GM18505 (cell line): Measurements from ENCODE around the gene DBNDD2.

Experiments
- ATAC-seq: cut with Tn5 transposase; IDR thresholded peaks from one replicate; pipeline ENCODE4 v1.9.1; 2021; ENCODE audit not compliant: unreplicated experiment
- POLR2A ChIP-seq: IDR thresholded peaks from 4 replicates; pipeline ENCODE4 v1.6.1; 2011; ENCODE audit warnings: borderline replicate concordance; ENCODE audit not compliant: insufficient read depth, insufficient read length; ENCODE audit errors: extremely low read depth

Gene DBNDD2

DNA sequence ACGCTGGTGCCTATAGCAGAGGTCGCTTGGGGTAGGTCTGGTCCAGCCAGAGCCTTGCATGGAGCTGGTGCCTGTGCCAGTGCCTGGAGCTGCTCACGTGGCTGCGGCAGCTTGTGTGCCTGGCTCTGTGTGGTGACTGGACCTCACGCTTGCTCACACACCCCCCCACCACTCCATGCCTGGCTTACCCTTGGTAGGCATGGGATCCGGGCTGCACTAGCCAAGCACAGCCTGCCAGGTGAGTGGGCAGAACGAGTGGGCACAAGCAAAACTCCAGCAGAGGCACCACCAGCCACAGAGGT lies 13.0 kb upstream of the DBNDD2 start:
- TF ChIP-seq POLR2A = no peak
- ATAC-seq = no peak

DNA sequence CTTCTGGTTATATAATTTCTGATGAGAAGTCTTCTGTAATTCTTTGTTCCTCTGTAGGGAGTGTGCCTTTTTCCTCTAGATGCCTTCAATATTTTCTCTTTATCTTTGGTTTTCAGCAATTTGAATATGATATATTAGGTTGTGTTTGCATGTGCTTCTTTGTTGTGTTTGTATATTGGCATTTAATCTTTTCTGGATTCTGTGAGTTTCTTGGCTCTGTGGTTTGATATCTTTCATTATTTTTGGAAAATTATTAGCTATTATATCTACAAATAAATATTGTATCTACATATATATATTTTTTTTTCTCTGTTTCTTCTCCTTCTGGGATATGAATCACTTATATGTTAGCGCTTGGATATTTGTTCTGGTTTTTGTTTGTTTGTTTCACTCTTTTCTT lies 9.1 kb upstream of the DBNDD2 start:
- ATAC-seq = no peak
- no peak for TF ChIP-seq POLR2A

DNA sequence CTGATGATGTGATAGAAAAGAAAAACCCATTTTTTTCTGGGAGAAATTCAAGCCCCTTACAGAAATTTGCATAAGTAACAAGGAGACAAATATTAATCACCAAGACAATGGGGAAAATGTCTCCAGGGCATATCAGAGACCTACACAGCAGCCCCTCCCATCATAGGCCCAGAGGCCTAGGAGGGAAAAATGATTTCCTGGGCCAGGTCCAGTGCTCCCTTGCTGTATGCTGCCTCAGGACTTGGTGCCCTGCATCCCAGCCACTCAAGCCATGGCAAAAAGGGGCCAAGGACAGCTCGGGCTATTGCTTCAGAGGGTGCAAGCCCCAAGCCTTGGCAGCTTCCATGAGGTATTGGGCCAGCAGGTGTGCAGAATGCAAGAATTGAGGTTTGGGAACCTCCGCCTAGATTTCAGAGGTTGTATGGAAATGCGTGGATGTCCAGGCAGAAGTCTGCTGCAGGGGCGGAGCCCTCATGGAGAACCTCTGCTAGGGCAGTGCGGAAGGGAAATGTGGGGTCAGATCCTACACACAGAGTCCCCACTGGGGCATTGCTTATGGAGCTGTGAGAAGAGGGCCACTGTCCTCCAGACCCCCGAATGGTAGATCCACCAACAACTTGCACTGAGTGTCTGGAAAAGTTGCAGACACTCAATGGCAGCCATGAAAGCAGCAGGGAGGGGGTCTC lies 7.6 kb upstream of the DBNDD2 start:
- ATAC-seq = no peak
- TF ChIP-seq POLR2A = no peak

DNA sequence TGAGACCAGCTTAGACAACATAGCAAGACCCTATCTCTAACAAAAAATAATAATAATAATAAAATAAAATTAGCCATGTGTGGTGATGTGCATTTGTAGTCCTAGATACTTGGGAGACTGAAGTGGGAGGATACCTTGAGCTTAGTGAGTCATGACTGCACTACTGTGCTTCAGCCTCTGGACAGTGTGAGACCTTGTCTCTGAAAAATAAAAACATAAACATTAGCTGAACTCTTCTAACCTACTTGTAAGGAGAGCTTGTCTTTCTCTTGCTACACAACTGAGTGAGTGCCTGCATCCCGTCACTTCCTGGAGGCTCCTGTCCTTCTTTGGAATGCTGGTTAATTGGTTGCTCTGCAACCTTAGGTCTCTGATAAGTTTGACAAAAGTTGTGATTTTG lies 5.1 kb upstream of the DBNDD2 start:
- no peak for ATAC-seq
- no peak for TF ChIP-seq POLR2A

DNA sequence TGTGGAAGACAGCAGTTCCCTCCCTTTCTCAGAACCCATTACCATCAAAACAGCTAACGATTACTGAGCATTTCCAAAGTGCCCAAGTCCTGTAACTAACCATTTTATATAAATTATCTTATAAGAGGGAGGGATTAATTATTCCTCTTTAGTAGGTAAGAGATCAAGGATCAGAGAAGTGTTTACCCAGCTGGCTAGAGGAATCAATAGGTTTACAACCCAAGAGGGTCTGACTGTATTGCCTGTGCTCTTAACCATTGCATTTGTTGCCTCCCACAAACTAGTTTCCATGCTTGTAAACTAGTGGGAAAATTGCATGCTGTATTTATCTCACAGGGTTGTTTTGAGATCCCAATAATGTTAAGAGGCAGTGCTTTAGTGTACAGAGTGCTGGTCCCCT lies 3.7 kb upstream of the DBNDD2 start:
- ATAC-seq = no peak
- TF ChIP-seq POLR2A = no peak

DNA sequence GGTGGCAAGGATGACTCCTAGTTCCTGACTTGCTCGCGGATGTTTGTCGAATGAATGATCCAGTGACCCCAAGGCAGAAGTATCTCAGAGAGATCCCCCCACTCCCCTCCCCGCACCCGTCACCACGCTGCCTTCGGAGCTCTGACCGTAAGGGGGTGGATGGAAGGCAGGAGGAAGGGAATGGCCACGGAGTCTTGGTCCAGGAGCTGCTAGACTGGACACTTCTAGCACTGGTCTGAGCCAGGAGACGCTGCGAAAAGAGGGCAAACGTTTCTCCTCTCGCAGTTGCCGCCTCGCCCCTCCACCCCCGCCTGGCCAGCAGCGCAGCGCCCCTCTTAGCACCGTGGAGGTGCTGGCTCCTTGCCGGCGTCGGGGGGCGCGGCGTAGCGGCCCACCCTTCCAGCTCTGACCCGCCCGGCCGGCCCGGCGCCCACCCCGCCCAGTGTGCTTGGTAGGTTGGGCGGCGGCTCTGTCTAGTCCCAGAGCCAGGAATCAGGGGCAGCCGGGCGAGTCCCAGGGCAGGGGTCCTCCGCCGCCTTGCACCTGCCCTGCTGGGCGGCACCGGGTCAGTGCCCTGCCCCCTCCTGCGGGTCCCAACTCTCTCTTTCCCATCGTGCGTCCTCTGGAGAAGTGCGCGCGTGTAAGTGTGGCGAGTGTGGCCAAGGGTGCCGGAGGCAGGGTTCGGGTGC lies 2.4 kb upstream of the DBNDD2 start:
- no peak for ATAC-seq
- TF ChIP-seq POLR2A = no peak

DNA sequence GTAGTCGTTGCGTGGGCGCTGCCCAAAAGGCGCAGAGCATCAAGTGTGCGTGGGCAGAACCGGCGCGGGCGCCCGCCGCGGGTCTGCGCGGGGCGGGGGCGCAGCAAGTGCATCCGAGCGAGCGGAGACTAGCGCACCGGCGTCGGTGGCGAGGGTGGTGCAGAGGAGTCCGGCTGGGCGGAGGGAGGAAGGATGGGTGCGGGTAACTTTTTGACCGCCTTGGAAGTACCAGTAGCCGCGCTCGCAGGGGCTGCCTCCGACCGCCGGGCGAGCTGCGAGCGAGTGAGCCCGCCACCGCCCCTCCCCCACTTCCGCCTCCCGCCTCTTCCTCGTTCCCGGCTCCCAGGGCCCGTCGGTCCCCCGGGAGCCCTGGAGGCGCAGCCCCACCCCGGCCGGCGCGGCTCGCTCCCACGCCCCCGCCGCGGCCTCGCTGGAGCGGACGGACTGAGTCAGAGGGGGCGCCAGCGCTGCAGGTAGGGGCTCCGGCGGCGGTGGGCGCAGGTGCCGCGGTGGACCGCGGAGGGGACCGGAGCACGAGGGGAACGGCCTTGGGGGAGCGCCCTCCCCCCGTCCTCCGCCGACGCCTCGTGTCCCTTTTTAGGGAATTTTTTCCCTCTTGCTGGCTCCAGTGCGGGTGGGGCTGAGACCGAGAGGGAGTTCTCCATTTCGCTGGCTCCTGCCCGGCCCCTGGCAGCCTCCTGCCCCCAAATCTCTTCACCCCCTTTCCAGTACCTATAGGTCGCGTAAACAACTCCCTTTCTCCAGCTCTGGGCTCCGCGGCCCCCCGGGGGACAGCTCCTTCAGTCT lies 1.6 kb upstream of the DBNDD2 start:
- no peak for ATAC-seq
- no peak for TF ChIP-seq POLR2A

DNA sequence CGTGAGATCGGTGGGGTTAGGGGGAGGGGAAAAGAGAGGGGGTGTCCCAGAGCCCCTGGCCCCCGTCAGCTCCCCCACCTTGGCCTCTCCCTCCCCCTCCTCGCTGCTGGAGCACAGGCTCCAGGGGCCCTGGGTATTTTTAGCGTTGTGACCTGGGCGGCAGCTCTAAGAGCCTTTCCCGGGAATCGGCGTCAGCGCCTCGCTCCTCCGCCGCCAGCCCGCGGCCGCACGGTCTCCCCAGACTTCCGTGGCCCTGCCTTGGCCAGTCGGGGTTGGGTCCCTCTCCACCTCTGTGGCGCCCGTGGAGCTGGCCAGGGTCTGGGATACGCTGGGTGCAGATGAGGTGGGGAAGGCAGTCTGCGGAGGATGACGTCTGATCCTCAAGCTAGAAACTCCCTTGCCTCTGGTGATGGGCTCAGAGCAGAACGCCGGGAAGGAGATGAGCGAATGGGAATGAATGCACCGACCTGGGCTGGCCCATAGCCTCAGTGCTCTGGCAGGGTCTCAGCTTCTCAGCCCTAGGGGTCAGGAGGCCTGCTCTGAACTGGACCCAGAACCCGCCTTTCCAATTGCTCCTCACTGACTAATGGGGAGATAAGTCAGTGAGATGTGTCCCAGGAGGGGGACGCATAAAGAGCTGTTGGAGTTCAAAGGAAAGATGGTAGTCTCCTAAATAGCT lies 883 bp upstream of the DBNDD2 start:
- no peak for ATAC-seq
- TF ChIP-seq POLR2A = no peak

DNA sequence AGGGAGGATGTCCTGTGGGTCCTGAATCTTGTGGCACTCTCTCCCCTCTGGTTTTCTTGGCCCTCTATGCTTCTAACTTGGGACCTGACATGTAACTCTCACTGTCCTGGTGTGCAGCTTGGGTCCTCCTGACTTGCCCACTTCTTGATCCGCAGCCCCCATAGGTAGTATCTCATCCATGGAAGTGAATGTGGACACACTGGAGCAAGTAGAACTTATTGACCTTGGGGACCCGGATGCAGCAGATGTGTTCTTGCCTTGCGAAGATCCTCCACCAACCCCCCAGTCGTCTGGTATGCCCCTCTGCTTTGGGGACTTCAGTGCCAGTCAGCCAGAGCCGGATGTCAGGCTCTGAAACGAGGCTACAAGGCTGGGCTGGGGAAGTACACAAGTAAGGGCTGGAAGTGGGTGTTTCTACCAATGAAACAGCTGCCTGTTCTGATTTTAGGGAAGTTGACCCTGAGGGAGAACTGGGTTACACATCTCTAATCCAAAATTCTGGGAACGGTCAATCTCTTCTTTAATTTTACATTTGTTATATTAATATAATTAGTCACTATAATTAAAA lies 641 bp downstream of the DBNDD2 start:
- no peak for TF ChIP-seq POLR2A
- no peak for ATAC-seq

DNA sequence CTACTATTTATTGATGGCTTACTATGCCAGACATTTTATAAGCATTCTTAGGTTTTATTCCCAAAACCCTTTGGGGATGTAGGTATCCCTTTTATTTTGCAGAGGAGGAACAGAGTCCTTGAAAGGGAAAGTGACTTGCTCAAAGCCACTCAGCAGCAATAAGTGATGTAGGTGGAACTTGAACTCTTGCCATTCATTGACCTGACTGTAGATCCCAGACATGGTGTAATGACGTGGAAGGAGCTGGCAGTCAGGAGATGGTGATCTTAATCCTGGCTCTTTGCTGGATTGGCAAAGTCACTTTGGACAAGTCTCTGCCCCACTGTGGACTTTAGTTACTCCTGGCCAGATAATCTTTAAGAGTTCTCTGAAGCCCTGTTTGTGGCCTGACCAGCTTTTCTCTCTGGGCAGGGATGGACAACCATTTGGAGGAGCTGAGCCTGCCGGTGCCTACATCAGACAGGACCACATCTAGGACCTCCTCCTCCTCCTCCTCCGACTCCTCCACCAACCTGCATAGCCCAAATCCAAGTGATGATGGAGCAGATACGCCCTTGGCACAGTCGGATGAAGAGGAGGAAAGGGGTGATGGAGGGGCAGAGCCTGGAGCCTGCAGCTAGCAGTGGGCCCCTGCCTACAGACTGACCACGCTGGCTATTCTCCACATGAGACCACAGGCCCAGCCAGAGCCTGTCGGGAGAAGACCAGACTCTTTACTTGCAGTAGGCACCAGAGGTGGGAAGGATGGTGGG lies 1.6 kb downstream of the DBNDD2 start:
- TF ChIP-seq POLR2A = no peak
- no peak for ATAC-seq

DNA sequence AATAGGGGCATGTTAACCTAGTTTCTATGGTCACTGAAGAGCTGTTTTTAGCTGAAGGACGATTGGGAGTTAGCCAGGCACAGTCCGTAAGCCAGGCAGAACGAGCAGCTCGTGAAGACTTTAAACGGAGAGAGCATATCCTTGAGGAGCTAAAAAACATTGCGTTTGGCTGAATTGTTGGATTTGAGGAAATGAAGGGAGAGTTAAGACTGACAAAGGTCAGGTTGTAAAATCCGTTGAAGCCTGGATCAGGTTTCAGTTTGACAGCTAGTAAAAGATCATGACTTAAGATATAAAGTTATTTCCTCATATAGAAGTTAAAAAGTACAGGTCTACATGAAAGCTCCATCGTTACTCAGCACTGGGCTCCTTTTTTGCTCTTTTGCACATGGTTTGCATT lies 2.8 kb downstream of the DBNDD2 start:
- TF ChIP-seq POLR2A = no peak
- ATAC-seq = no peak

DNA sequence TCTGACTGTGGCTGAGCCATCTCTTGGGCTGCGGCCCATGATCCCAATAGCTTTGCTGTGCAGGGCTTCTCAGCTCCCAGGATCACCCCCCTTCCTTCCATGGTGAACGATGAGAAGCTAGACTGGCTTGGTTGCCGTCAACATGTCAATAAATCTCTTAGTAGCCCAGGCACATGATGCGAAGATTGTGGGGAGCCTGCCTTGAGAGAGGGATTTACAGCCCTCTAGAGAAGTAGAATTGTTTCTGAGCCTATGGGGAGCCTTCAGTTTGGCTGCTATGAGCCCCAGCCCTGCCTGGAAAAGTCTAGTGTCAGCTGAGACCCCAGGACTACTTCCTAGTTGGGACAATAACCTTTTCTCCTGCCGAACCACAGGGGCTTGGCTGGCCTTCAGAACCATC lies 4.6 kb downstream of the DBNDD2 start:
- no peak for TF ChIP-seq POLR2A
- no peak for ATAC-seq
